Sigmoid colon (tissue), 7 donors: ENCODE measurements around the gene MYT1. TPM values are rescaled to one million over a fixed set of nuclear protein-coding genes. Genes with fewer than 3 reads are reported as not detected.

Source experiments
- DNase-seq: peaks from one replicate; pipeline ENCODE4 v3.0.0-alpha.2; 2019
- H3K27ac ChIP-seq, 4 donors: fragments of 200-600 bp; sonication (generic); one replicate each; pipeline ENCODE4 v1.5.1; 2016 to 2019; ENCODE audit warnings: mild to moderate bottlenecking in 1 of 4
- H3K27me3 ChIP-seq, 3 donors: fragments of 200-600 bp; sonication (generic); one replicate each; pipeline ENCODE4 v1.5.1; 2019; ENCODE audit warnings: mild to moderate bottlenecking in 1 of 3
- H3K36me3 ChIP-seq, 4 donors: fragments of 200-600 bp; sonication (generic); one replicate each; pipeline ENCODE4 v1.5.1; 2016 to 2019
- H3K4me1 ChIP-seq, 4 donors: fragments of 200-600 bp; sonication (generic); one replicate each; pipeline ENCODE4 v1.5.1; 2017 to 2019
- H3K4me3 ChIP-seq, 4 donors: fragments of 200-600 bp; sonication (generic); one replicate each; pipeline ENCODE4 v1.5.1; 2017 to 2019; ENCODE audit warnings: mild to moderate bottlenecking in 2 of 4, moderate library complexity in 1 of 4
- H3K9me3 ChIP-seq, 4 donors: fragments of 200-600 bp in 3 of 4; sonication (generic) in 3 of 4; one replicate each; pipeline versions ENCODE4 v1.5.1 to v1.6.1; 2013 to 2019
- CTCF ChIP-seq, 4 experiments: fragments of 450-650 bp in 3 of 4; fragments of 200-600 bp in 1 of 4; IDR thresholded peaks; one replicate each; pipeline ENCODE4 v1.5.1; 2016 to 2019; ENCODE audit warnings: antibody characterized with exemption in 4 of 4, mild to moderate bottlenecking in 3 of 4, moderate library complexity in 2 of 4
- EP300 ChIP-seq, 4 donors: sonication (generic); formaldehyde crosslinking; IDR thresholded peaks; one replicate each; pipeline ENCODE4 v1.6.1; 2017; ENCODE audit warnings: antibody characterized with exemption in 4 of 4
- POLR2A ChIP-seq, 2 donors: fragments of 450-650 bp; IDR thresholded peaks; one replicate each; pipeline ENCODE4 v1.6.1; 2016; ENCODE audit warnings: antibody characterized with exemption in 2 of 2, mild to moderate bottlenecking in 2 of 2, moderate library complexity in 2 of 2
- POLR2AphosphoS5 ChIP-seq, 4 donors: sonication (generic); formaldehyde crosslinking; IDR thresholded peaks; one replicate each; pipeline ENCODE4 v1.6.1; 2017; ENCODE audit warnings: antibody characterized with exemption in 4 of 4
- WGBS, 2 donors: extraction: QIAGEN DNeasy Blood & Tissue Kit; methylation state at CpG; one replicate each; pipeline ENCODE4 v1.1.7; 2013; 5-methylcytosine and 5-hydroxymethylcytosine counted together
- intact Hi-C: fragments of 100-400 bp; cut with DNase I; formaldehyde crosslinking; loops from one replicate; pipeline ENCODE4 v1.15.1; 2023
- polyA plus RNA-seq, 3 donors: library from polyadenylated mRNA; stranded (reverse); fragments of 200-250 nt; gene quantifications; one replicate each; pipeline ENCODE4 v1.2.3, GENCODE V29; 2013
- total RNA-seq, 4 donors: library from RNA; depleted of rRNA; stranded (reverse); fragments of >200 nt; gene quantifications; one replicate each; pipeline ENCODE4 v1.1.0, GENCODE V29; 2016
- donor health status: healthy with polysubstance abuse.
- donor health status: Bipolar disorder and iron deficiency.
- donor health status: healthy.

MYT1 gene
- total and polyA plus RNA-seq, 7 donors: under 0.01 to 1.1 (median 0.27) TPM; not detected in 2

DNA sequence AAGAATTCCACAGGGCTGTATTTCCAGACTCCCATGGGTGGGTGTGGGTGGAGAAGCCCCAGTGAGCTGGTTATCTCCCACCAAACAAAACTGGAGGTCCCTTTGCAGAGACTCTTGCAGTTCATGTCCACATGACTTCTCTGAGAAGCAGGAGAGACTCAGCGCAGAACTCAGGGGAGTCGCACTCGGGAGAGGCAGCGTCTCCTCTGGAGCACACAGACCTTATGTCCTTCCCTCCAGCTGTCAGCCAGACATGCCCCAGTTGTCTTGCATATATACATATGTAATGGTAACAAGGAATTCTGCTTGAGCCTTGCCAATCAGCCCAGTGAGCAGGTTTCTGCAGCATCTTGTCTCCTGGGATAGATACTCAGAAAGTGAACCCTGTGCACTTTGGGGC lies 23.8 kb downstream of the MYT1 start:
- Histone ChIP-seq H3K4me3 (no peak overlapping the region), H3K27me3 (peaks cover 0 to 44% (median 2%) of the 10 kb centered on the region in 3 donors), H3K9me3 (no peaks in the 10 kb centered on the region), H3K4me1 (no peaks in the 10 kb centered on the region), H3K36me3 (no peaks in the 10 kb centered on the region), H3K27ac (no peak overlapping the region)
- intact Hi-C loops: no loop called here
- no peak for TF ChIP-seq EP300 (IDR thresholded peaks at IDR 0.05)
- no peak for TF ChIP-seq CTCF (IDR thresholded peaks at IDR 0.05)
- no peak for TF ChIP-seq POLR2A (IDR thresholded peaks at IDR 0.05)
- no peak for TF ChIP-seq POLR2AphosphoS5 (IDR thresholded peaks at IDR 0.05)
- WGBS, 2 donors: 88 to 97% methylated on average over 4 of the region's 4 CpGs
- DNase-seq: no peak

- H3K27me3 ChIP-seq: peaks cover 0 to 42% (median 3%) of the 10 kb centered on the region in 3 donors
- H3K9me3 ChIP-seq: no peaks in the 10 kb centered on the region
- intact Hi-C loops: no loop called here
- WGBS, 2 donors: 44 to 59% methylated on average over 21 of the region's 21 CpGs
- H3K36me3 ChIP-seq: no peaks in the 10 kb centered on the region
- no peak overlapping the region for H3K27ac ChIP-seq
- DNase-seq: no peak
- no peaks in the 10 kb centered on the region for H3K4me1 ChIP-seq
- no peak for TF ChIP-seq CTCF (IDR thresholded peaks at IDR 0.05)
- no peak for TF ChIP-seq POLR2AphosphoS5 (IDR thresholded peaks at IDR 0.05)
- TF ChIP-seq POLR2A (IDR thresholded peaks at IDR 0.05): no peak
- no peak for TF ChIP-seq EP300 (IDR thresholded peaks at IDR 0.05)
- H3K4me3 ChIP-seq: no peak overlapping the region
These were observed 24.7 kb downstream of the MYT1 start for GRCh38 chr20:64188682-64189529.

DNA sequence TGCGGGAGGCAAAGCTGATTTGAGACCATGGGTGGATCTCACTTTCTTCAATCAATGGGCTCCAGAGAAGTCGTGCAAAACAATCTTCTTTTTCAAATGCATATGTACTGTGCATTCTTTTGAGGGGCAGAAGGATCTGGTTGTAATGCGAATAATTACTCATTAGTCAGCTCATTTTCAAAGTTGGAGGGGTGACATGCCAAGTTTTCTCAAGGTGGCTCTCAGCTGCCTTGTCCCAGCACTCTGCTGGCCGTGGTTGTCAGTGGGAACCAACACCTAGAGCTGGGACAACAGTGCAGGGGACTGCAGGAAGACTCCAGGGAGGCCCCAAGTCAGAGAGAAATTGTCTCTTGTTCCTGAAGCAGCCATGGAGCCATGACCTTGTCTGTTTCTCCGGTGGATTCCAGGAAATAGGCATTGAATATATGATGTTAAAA lies 25.3 kb downstream of the MYT1 start:
- H3K4me1 ChIP-seq: no peaks in the 10 kb centered on the region
- TF ChIP-seq POLR2A (IDR thresholded peaks at IDR 0.05) (no peak), EP300 (IDR thresholded peaks at IDR 0.05) (no peak), POLR2AphosphoS5 (IDR thresholded peaks at IDR 0.05) (no peak), CTCF (IDR thresholded peaks at IDR 0.05) (no peak)
- intact Hi-C loops: no loop called here
- DNase-seq: no peak
- no peaks in the 10 kb centered on the region for H3K9me3 ChIP-seq
- H3K27ac ChIP-seq: no peak overlapping the region
- 19 to 48% methylated on average over 5 of the region's 5 CpGs for WGBS, 2 donors
- H3K27me3 ChIP-seq: peaks cover 0 to 36% (median 3%) of the 10 kb centered on the region in 3 donors
- no peak overlapping the region for H3K4me3 ChIP-seq
- no peaks in the 10 kb centered on the region for H3K36me3 ChIP-seq

- H3K4me1 ChIP-seq: no peaks in the 10 kb centered on the region
- H3K36me3 ChIP-seq: no peaks in the 10 kb centered on the region
- WGBS, 2 donors: 40 to 68% methylated on average over 8 of the region's 8 CpGs
- TF ChIP-seq EP300 (IDR thresholded peaks at IDR 0.05): no peak
- TF ChIP-seq POLR2AphosphoS5 (IDR thresholded peaks at IDR 0.05): no peak
- intact Hi-C loops: no loop called here
- no peak overlapping the region for H3K4me3 ChIP-seq
- DNase-seq: no peak
- H3K9me3 ChIP-seq: no peaks in the 10 kb centered on the region
- peaks cover 0 to 32% (median 3%) of the 10 kb centered on the region in 3 donors for H3K27me3 ChIP-seq
- no peak overlapping the region for H3K27ac ChIP-seq
These were observed 25.7 kb downstream of the MYT1 start for GRCh38 chr20:64189986-64190385.

DNA sequence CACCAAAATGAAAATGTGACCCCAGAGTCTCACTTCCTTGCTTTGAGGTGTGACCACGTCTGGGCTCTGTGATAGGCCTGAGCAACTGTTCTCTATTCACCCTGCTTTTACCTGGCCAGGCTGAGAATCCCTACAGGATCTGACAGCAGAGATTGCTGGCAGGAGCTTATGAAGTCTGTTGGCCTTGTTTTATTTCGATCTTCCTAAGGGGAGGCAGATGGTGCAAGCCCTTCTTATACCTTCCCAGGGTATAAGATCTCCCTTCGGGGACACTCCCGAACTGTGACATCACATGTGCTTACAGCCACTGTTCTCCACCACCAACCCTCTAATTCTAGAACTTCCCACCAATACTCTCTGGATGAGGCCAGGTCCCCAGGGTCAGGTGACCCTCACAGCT lies 26.8 kb downstream of the MYT1 start:
- Histone ChIP-seq H3K4me1 (no peaks in the 10 kb centered on the region), H3K27ac (no peak overlapping the region), H3K36me3 (no peaks in the 10 kb centered on the region), H3K27me3 (peaks cover 0 to 32% (median 3%) of the 10 kb centered on the region in 3 donors), H3K4me3 (no peak overlapping the region), H3K9me3 (no peaks in the 10 kb centered on the region)
- intact Hi-C loops: no loop called here
- no peak for TF ChIP-seq POLR2AphosphoS5 (IDR thresholded peaks at IDR 0.05)
- TF ChIP-seq CTCF (IDR thresholded peaks at IDR 0.05): no peak
- TF ChIP-seq EP300 (IDR thresholded peaks at IDR 0.05): no peak
- TF ChIP-seq POLR2A (IDR thresholded peaks at IDR 0.05): no peak
- WGBS, 2 donors: 86 to 87% methylated on average over 4 of the region's 4 CpGs
- no peak for DNase-seq
